H9 (cell line): ENCODE measurements around the gene SMTN. TPM values are rescaled to one million over a fixed set of nuclear protein-coding genes. Genes with fewer than 3 reads are reported as not detected.

Source experiments
- DNase-seq: peaks from one replicate; pipeline ENCODE4 v3.0.0-alpha.2; 2017
- H2AFZ ChIP-seq: one replicate; pipeline ENCODE4 v1.6.1; 2013; ENCODE audit warnings: mild to moderate bottlenecking, low read length, control low read depth, moderate library complexity
- H2AK5ac ChIP-seq: 2 replicates; pipeline ENCODE4 v1.6.1; 2013; ENCODE audit warnings: low read length, control low read depth, mixed read lengths; ENCODE audit not compliant: insufficient read length
- H2BK120ac ChIP-seq: one replicate; pipeline ENCODE4 v1.6.1; 2013; ENCODE audit warnings: low read depth, mild to moderate bottlenecking, low read length, control low read depth, inconsistent platforms; ENCODE audit not compliant: poor library complexity, severe bottlenecking
- H2BK12ac ChIP-seq: 2 replicates; pipeline ENCODE4 v1.6.1; 2013; ENCODE audit warnings: low read length, control low read depth, mixed read lengths, low read depth; ENCODE audit not compliant: insufficient read length
- H2BK15ac ChIP-seq: 2 replicates; pipeline ENCODE4 v1.6.1; 2013; ENCODE audit warnings: low read depth, low read length, control low read depth
- H2BK20ac ChIP-seq: one replicate; pipeline ENCODE4 v1.6.1; 2013; ENCODE audit warnings: low read depth, mild to moderate bottlenecking, low read length, control low read depth, inconsistent platforms; ENCODE audit not compliant: poor library complexity, severe bottlenecking
- H2BK5ac ChIP-seq: 2 replicates; pipeline ENCODE4 v1.6.1; 2013; ENCODE audit warnings: low read length, control low read depth, mixed read lengths; ENCODE audit not compliant: insufficient read length
- H3K14ac ChIP-seq: 2 replicates; pipeline ENCODE4 v1.6.1; 2013; ENCODE audit warnings: low read length, control low read depth; ENCODE audit not compliant: insufficient read depth
- H3K18ac ChIP-seq: 2 replicates; pipeline ENCODE4 v1.6.1; 2013; ENCODE audit warnings: low read depth, mild to moderate bottlenecking, mixed read lengths, low read length, control low read depth; ENCODE audit not compliant: insufficient read length
- H3K23ac ChIP-seq: 2 replicates; pipeline ENCODE4 v1.6.1; 2013; ENCODE audit warnings: low read length, control low read depth, mixed read lengths, low read depth; ENCODE audit not compliant: insufficient read length
- H3K23me2 ChIP-seq: 2 replicates; pipeline ENCODE4 v1.6.1; 2013; ENCODE audit warnings: low read depth, mild to moderate bottlenecking, mixed read lengths, low read length, control low read depth; ENCODE audit not compliant: insufficient read length, poor library complexity, severe bottlenecking
- H3K27ac ChIP-seq: 2 replicates; pipeline ENCODE4 v1.5.1; 2013; ENCODE audit warnings: low read length, control low read depth, mixed read lengths, low read depth; ENCODE audit not compliant: insufficient read length
- H3K27me3 ChIP-seq: 2 replicates; pipeline ENCODE4 v1.6.1; 2013; ENCODE audit warnings: low read length, control low read depth, inconsistent platforms; ENCODE audit not compliant: insufficient read depth
- H3K4ac ChIP-seq: 2 replicates; pipeline ENCODE4 v1.6.1; 2013; ENCODE audit warnings: low read depth, mild to moderate bottlenecking, control low read depth, inconsistent platforms, low read length, moderate library complexity
- H3K4me1 ChIP-seq: 2 replicates; pipeline ENCODE4 v1.6.1; 2013; ENCODE audit warnings: low read length, control low read depth, inconsistent platforms; ENCODE audit not compliant: insufficient read depth
- H3K4me2 ChIP-seq: 2 replicates; pipeline ENCODE4 v1.6.1; 2013; ENCODE audit warnings: low read length, control low read depth, mixed read lengths; ENCODE audit not compliant: insufficient read length, insufficient read depth
- H3K56ac ChIP-seq: 2 replicates; pipeline ENCODE4 v1.6.1; 2013; ENCODE audit warnings: low read depth, mild to moderate bottlenecking, mixed read lengths, low read length, control low read depth; ENCODE audit not compliant: insufficient read length
- H3K79me1 ChIP-seq: 2 replicates; pipeline ENCODE4 v1.6.1; 2013; ENCODE audit warnings: low read depth, mild to moderate bottlenecking, moderate library complexity, low read length, control low read depth, inconsistent platforms; ENCODE audit not compliant: insufficient read depth, poor library complexity, severe bottlenecking
- H3K79me2 ChIP-seq: 2 replicates; pipeline ENCODE4 v1.6.1; 2013; ENCODE audit warnings: low read length, control low read depth, inconsistent platforms; ENCODE audit not compliant: insufficient read depth
- H3K9ac ChIP-seq: 2 replicates; pipeline ENCODE4 v1.6.1; 2013; ENCODE audit warnings: low read length, control low read depth, mixed read lengths; ENCODE audit not compliant: insufficient read length; ENCODE audit errors: extremely low read depth
- H3K9me3 ChIP-seq: one replicate; pipeline ENCODE4 v1.6.1; 2013; ENCODE audit warnings: low read depth, low read length, inconsistent platforms; ENCODE audit not compliant: control insufficient read depth
- H3T11ph ChIP-seq: one replicate; pipeline ENCODE4 v1.6.1; 2013; ENCODE audit warnings: mild to moderate bottlenecking, low read length, control low read depth, inconsistent platforms
- H4K20me1 ChIP-seq: one replicate; pipeline ENCODE4 v1.6.1; 2013; ENCODE audit not compliant: control insufficient read depth, insufficient read length, insufficient read depth
- H4K5ac ChIP-seq: 2 replicates; pipeline ENCODE4 v1.6.1; 2013; ENCODE audit warnings: low read depth, mild to moderate bottlenecking, mixed read lengths, low read length, control low read depth; ENCODE audit not compliant: insufficient read length
- H4K8ac ChIP-seq: replicated peaks from 2 replicates; pipeline ENCODE4 v1.6.1; 2013; ENCODE audit warnings: low read length, control low read depth, mixed read lengths, low read depth; ENCODE audit not compliant: insufficient read length
- H4K91ac ChIP-seq: 2 replicates; pipeline ENCODE4 v1.6.1; 2013; ENCODE audit warnings: low read depth, mild to moderate bottlenecking, moderate library complexity, mixed read lengths, low read length, control low read depth; ENCODE audit not compliant: insufficient read length
- H3K27ac Mint-ChIP-seq, 3 experiments: 2 replicates in 2 of 3; 3 replicates in 1 of 3; pipeline ENCODE4 v1.8.0; 2020 to 2021; ENCODE audit warnings: mixed read lengths in 3 of 3, mild to moderate bottlenecking in 1 of 3, moderate library complexity in 1 of 3
- H3K27me3 Mint-ChIP-seq: 2 replicates; pipeline ENCODE4 v1.8.0; 2021; ENCODE audit warnings: low read depth, mild to moderate bottlenecking, moderate library complexity, mixed read lengths
- H3K36me3 Mint-ChIP-seq, 3 experiments: 2 replicates in 2 of 3; 3 replicates in 1 of 3; pipeline ENCODE4 v1.8.0; 2020 to 2021; ENCODE audit warnings: low read depth in 3 of 3, mixed read lengths in 3 of 3; ENCODE audit not compliant: insufficient read depth in 1 of 3
- H3K4me1 Mint-ChIP-seq, 2 experiments: 2 replicates each; pipeline ENCODE4 v1.8.0; 2020; ENCODE audit warnings: mixed read lengths in 2 of 2
- H3K4me3 Mint-ChIP-seq, 2 experiments: 2 replicates in 1 of 2; 3 replicates in 1 of 2; pipeline ENCODE4 v1.8.0; 2020 to 2021; ENCODE audit warnings: mild to moderate bottlenecking in 2 of 2, mixed read lengths in 2 of 2, moderate library complexity in 1 of 2
- H3K9me3 Mint-ChIP-seq, 2 experiments: 2 replicates in 1 of 2; 3 replicates in 1 of 2; pipeline ENCODE4 v1.8.0; 2020; ENCODE audit warnings: mild to moderate bottlenecking in 2 of 2, mixed read lengths in 2 of 2, moderate library complexity in 1 of 2
- WGBS: extraction: QIAGEN DNeasy Blood & Tissue Kit; methylation state at CpG from one replicate; pipeline ENCODE4 v1.1.7; 2013; ENCODE audit warnings: missing lambda C conversion rate, low lambda C conversion rate, mixed read lengths; ENCODE audit not compliant: insufficient read length; ENCODE audit errors: extremely low coverage; 5-methylcytosine and 5-hydroxymethylcytosine counted together
- total RNA-seq: library from RNA; stranded (reverse); gene quantifications from 2 replicates; pipeline ENCODE4 v1.2.1, GENCODE V29; 2021
- TF ChIP-seq, protein P1 (sequence below): fragments of 200-600 bp; sonication (generic); conservative IDR thresholded peaks from 3 replicates; pipeline ENCODE4 v1.8.0; 2021; ENCODE audit warnings: antibody characterized with exemption, mild to moderate bottlenecking

The SMTN gene
- total RNA-seq, 1 experiment from 2014 or later: 23.4 TPM

DNA sequence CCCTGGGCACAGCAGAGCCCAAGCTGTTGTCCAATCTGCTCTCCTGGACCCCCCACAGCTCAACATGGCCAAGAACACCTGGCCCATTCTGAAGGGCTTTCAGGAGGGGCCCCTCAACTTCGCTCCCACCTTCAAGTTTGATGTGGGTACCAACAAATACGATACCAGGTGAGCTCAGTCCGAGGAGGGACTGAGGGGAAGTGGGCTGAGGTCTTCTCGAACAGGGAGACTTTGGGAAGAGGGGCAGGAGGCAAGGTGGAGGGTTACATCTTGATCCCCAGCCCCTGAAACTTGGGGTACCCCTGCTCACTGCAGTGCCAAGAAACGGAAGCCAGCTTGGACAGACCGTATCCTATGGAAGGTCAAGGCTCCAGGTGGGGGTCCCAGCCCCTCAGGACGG lies 47.0 kb downstream of the SMTN start:
- Histone ChIP-seq H4K20me1 (no peaks in the 10 kb centered on the region), H4K8ac (no peak overlapping the region), H3K9me3 (no peaks in the 10 kb centered on the region), H3K4ac (no peak overlapping the region), H2AFZ (no peak overlapping the region), H3K4me1 (peaks cover 2% of the 10 kb centered on the region; the same call in 1 of the 2 replicates), H3K23ac (no peak overlapping the region), H3K9ac (no peak overlapping the region), H2BK12ac (no peak overlapping the region), H3K18ac (no peak overlapping the region), H2BK20ac (no peak overlapping the region), H3K4me2 (no peak overlapping the region), H3K27me3 (no peaks in the 10 kb centered on the region), H3K23me2 (no peaks in the 10 kb centered on the region), H3K14ac (no peak overlapping the region), H4K91ac (no peak overlapping the region), H3K27ac (no peak overlapping the region), H2BK5ac (no peak overlapping the region), H3K79me2 (no peaks in the 10 kb centered on the region), H2AK5ac (no peak overlapping the region), H3K79me1 (no peaks in the 10 kb centered on the region), H3T11ph (no peak overlapping the region), H3K56ac (no peak overlapping the region), H2BK120ac (no peak overlapping the region), H4K5ac (no peak overlapping the region), H2BK15ac (no peak overlapping the region)
- no peaks in the 10 kb centered on the region for H3K9me3 Mint-ChIP-seq
- H3K36me3 Mint-ChIP-seq: peaks cover 0 to 4% (median 3%) of the 10 kb centered on the region in 3 experiments; a peak in 3 of 7 replicates
- no peak for DNase-seq
- peaks cover 6% of the 10 kb centered on the region for H3K27me3 Mint-ChIP-seq
- WGBS: no CpG with 5 or more reads among the region's 7 CpGs
- H3K4me3 Mint-ChIP-seq: no peak overlapping the region
- TF ChIP-seq, protein P1, sequence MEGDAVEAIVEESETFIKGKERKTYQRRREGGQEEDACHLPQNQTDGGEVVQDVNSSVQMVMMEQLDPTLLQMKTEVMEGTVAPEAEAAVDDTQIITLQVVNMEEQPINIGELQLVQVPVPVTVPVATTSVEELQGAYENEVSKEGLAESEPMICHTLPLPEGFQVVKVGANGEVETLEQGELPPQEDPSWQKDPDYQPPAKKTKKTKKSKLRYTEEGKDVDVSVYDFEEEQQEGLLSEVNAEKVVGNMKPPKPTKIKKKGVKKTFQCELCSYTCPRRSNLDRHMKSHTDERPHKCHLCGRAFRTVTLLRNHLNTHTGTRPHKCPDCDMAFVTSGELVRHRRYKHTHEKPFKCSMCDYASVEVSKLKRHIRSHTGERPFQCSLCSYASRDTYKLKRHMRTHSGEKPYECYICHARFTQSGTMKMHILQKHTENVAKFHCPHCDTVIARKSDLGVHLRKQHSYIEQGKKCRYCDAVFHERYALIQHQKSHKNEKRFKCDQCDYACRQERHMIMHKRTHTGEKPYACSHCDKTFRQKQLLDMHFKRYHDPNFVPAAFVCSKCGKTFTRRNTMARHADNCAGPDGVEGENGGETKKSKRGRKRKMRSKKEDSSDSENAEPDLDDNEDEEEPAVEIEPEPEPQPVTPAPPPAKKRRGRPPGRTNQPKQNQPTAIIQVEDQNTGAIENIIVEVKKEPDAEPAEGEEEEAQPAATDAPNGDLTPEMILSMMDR: no peak
- H3K4me1 Mint-ChIP-seq: peaks cover 15 to 26% of the 10 kb centered on the region in 2 experiments
- H3K27ac Mint-ChIP-seq: no peak overlapping the region; a peak in 1 of 7 replicates
